ENCODE measurements around the gene JAM3. TPM values are rescaled to one million over a fixed set of nuclear protein-coding genes. Genes with fewer than 3 reads are reported as not detected.

The JAM3 gene
- total RNA-seq, 4 donors from 2014 or later: 60.9 to 124 (median 96.5) TPM

DNA sequence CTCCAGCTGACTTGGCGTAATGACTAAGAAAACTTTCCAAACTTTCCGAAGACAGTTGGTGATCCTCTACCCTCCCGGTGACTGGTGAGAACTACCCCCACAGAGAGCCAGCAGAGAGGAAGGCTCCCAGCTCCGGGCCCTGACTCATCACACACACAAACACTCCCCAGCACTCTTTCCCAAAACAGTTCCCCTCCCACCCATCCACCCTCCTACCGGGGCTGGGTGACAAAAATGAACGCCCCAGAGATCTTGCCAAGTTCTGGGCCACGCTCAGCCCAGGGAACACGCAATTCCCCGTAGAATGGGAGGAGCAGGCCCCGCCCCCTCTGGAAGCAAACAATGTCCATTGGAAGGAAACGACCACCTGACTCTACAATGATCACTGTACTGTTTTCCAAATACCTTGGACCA is 21.3 kb upstream of the JAM3 start:
- WGBS, 2 donors: 38 to 46% methylated on average over 11 of the region's 11 CpGs
- peak in 1 of 2 donors; percentile 34 for TF ChIP-seq EP300 (IDR thresholded peaks at IDR 0.05)
- TF ChIP-seq, protein P1, sequence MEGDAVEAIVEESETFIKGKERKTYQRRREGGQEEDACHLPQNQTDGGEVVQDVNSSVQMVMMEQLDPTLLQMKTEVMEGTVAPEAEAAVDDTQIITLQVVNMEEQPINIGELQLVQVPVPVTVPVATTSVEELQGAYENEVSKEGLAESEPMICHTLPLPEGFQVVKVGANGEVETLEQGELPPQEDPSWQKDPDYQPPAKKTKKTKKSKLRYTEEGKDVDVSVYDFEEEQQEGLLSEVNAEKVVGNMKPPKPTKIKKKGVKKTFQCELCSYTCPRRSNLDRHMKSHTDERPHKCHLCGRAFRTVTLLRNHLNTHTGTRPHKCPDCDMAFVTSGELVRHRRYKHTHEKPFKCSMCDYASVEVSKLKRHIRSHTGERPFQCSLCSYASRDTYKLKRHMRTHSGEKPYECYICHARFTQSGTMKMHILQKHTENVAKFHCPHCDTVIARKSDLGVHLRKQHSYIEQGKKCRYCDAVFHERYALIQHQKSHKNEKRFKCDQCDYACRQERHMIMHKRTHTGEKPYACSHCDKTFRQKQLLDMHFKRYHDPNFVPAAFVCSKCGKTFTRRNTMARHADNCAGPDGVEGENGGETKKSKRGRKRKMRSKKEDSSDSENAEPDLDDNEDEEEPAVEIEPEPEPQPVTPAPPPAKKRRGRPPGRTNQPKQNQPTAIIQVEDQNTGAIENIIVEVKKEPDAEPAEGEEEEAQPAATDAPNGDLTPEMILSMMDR (IDR thresholded peaks at IDR 0.05): no peak
- H3K27me3 ChIP-seq: no peaks in the 10 kb centered on the region
- peaks cover 0 to 28% (median 6%) of the 10 kb centered on the region in 4 donors for H3K4me1 ChIP-seq
- H3K36me3 ChIP-seq: no peaks in the 10 kb centered on the region
- peak overlapping the region in 1 of 4 donors; percentile 67 for H3K27ac ChIP-seq
- no peaks in the 10 kb centered on the region for H3K9me3 ChIP-seq
- peak; percentile 66 to 76 for DNase-seq (ENCODE audit: low spot score in 2 of 2)
- H3K4me3 ChIP-seq: peak overlapping the region in 1 of 4 donors; percentile 16

DNA sequence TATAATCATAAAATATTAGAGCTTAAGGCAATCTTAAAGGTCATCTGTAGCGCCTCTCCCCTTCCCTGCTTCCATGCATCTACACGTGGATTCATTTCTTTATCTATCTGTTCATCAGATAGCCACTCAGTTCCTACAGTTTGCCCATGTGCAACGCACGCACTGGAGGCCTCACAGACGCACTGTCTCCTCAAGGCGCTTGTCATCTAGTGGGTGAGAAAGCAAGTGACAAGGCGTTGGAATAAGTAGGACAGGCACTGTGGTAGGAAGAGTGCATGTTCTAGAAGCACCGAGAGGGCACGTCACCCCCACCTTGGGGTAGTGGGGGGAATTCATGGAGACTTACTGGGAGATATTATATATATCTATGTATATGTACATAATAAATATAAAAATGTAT is 20.8 kb upstream of the JAM3 start:
- DNase-seq (ENCODE audit: low spot score in 2 of 2): no peak
- Histone ChIP-seq H3K4me1 (peaks cover 0 to 33% (median 6%) of the 10 kb centered on the region in 4 donors), H3K9me3 (no peaks in the 10 kb centered on the region), H3K36me3 (no peaks in the 10 kb centered on the region), H3K27ac (peak overlapping the region in 1 of 4 donors; percentile 67), H3K27me3 (no peaks in the 10 kb centered on the region), H3K4me3 (no peak overlapping the region)
- TF ChIP-seq POLR2A (IDR thresholded peaks at IDR 0.05) (no peak), EP300 (IDR thresholded peaks at IDR 0.05) (no peak)
- TF ChIP-seq, protein P1 (IDR thresholded peaks at IDR 0.05): no peak
- 87 to 91% methylated on average over 9 of the region's 9 CpGs for WGBS, 2 donors

GRCh38 chr11:134049303-134049702 is 19.6 kb upstream of the JAM3 start:
- H3K4me1 ChIP-seq: peaks cover 0 to 39% (median 6%) of the 10 kb centered on the region in 4 donors
- H3K9me3 ChIP-seq: no peaks in the 10 kb centered on the region
- H3K27ac ChIP-seq: no peak overlapping the region
- no peak for DNase-seq (ENCODE audit: low spot score in 2 of 2)
- no peaks in the 10 kb centered on the region for H3K36me3 ChIP-seq
- WGBS, 2 donors: 60 to 66% methylated on average over 11 of the region's 11 CpGs
- TF ChIP-seq POLR2A (IDR thresholded peaks at IDR 0.05) (no peak), EP300 (IDR thresholded peaks at IDR 0.05) (no peak)
- TF ChIP-seq, protein P1 (IDR thresholded peaks at IDR 0.05): no peak
- H3K4me3 ChIP-seq: no peak overlapping the region
- no peaks in the 10 kb centered on the region for H3K27me3 ChIP-seq

- peak; percentile 57 to 64 for DNase-seq (ENCODE audit: low spot score in 2 of 2)
Measured at GRCh38 chr11:134050541-134051383, 18.1 kb upstream of the JAM3 start.

More at GRCh38 chr11:134050541-134051383, 18.1 kb upstream of the JAM3 start:
- Histone ChIP-seq H3K27ac (peak overlapping the region; percentile 29 to 85 (median 62)), H3K4me1 (peaks cover 0 to 39% (median 6%) of the 10 kb centered on the region in 4 donors), H3K4me3 (peak overlapping the region in 3 of 4 donors; percentile 17 to 47 (median 20)), H3K36me3 (no peaks in the 10 kb centered on the region), H3K9me3 (no peaks in the 10 kb centered on the region), H3K27me3 (no peaks in the 10 kb centered on the region)
- WGBS, 2 donors: 29 to 36% methylated on average over 40 to 43 of the region's 43 CpGs
- TF ChIP-seq EP300 (IDR thresholded peaks at IDR 0.05): peak; percentile 55 to 65
- TF ChIP-seq, protein P1 (IDR thresholded peaks at IDR 0.05): peak; percentile 90 to 98 (median 92)
- TF ChIP-seq POLR2A (IDR thresholded peaks at IDR 0.05): peak in 1 of 2 donors; percentile 60
